ENCODE measurements around the gene PEF1. TPM values are rescaled to one million over a fixed set of nuclear protein-coding genes. Genes with fewer than 3 reads are reported as not detected.
A peak's percentile ranks its signal among the peaks of the same experiment; 100 is the strongest.

The PEF1 gene
- total and polyA plus RNA-seq, 2 of the 8 experiments (the other 6 are each of a cell fraction or from before 2014, with no cell fraction given) = 35.2 to 69.2 TPM

GRCh38 chr1:31646259-31646960 is 1.7 kb upstream of the PEF1 start:
- H2BK12ac ChIP-seq (ENCODE audit: low read depth, low read length) = no peak overlapping the region
- TF ChIP-seq POLR2A (IDR thresholded peaks at IDR 0.05; ENCODE audit: control extremely low read depth in 1 of 2, low read depth in 2 of 2, low read length in 2 of 2) = no peak
- peak; percentile 32; the same call in 1 of the 2 replicates for TF ChIP-seq KDM1A (IDR thresholded peaks at IDR 0.05; ENCODE audit: borderline replicate concordance, low read length)
- H3K9me3 ChIP-seq (ENCODE audit: insufficient read depth in 2 of 2, low read depth in 1 of 2, low read length in 1 of 2) = no peaks in the 10 kb centered on the region
- no peak overlapping the region for H3K14ac ChIP-seq (ENCODE audit: insufficient read length)
- no peak overlapping the region for H3K18ac ChIP-seq (ENCODE audit: extremely low read depth, low read length)
- H2BK5ac ChIP-seq (ENCODE audit: low read depth, low read length) = no peak overlapping the region
- no peak overlapping the region for H2BK20ac ChIP-seq (ENCODE audit: low read length)
- no peak overlapping the region for H2BK15ac ChIP-seq (ENCODE audit: low read length)
- no peaks in the 10 kb centered on the region for H3K36me3 ChIP-seq (ENCODE audit: control insufficient read depth in 2 of 4, insufficient read depth in 4 of 4, low read length in 3 of 4)
- no peaks in the 10 kb centered on the region for H3K27me3 ChIP-seq (replicated peaks in 1 of 4; ENCODE audit: control insufficient read depth in 3 of 4, extremely low read depth in 1 of 4, insufficient read depth in 3 of 4, low read length in 3 of 4)
- peaks cover 9% of the 10 kb centered on the region for H3K23me2 ChIP-seq (ENCODE audit: low read depth, low read length)
- ChIA-PET POLR2A (ENCODE audit: partially characterized antibody) (interaction anchor here (1.2 to 1.8 kb wide), 2 partner anchors 11 to 13 kb away, joined by 3 read pairs; no protein-coding TSS in a partner anchor), CTCF (ENCODE audit: partially characterized antibody) (interaction anchor here (0.8 to 1.0 kb wide), 2 partner anchors 37 to 69 kb away, joined by 3 read pairs; no protein-coding TSS in a partner anchor)
- H3K4me2 ChIP-seq (ENCODE audit: insufficient read depth in 1 of 2, low read depth in 2 of 2, low read length in 2 of 2) = peak overlapping the region in 1 of 2 experiments; percentile 92; a peak in 1 of 4 replicates
- no peak overlapping the region for H2AFZ ChIP-seq (ENCODE audit: low read length)
- H3K23ac ChIP-seq (ENCODE audit: insufficient read length) = no peak overlapping the region
- no peak overlapping the region for H4K5ac ChIP-seq (ENCODE audit: insufficient read length, low read depth, low read length)
- H3K27ac ChIP-seq (ENCODE audit: low read depth, low read length) = no peak overlapping the region
- no peak overlapping the region for H3K4ac ChIP-seq (replicated peaks; ENCODE audit: insufficient read length, low read depth, low read length)
- no peak overlapping the region for H4K8ac ChIP-seq (ENCODE audit: extremely low read depth, insufficient read depth, low read length)
- no peak overlapping the region for H3K9ac ChIP-seq (replicated peaks in 1 of 4; ENCODE audit: extremely low read depth in 1 of 4, low read depth in 3 of 4, low read length in 3 of 4)
- H2BK120ac ChIP-seq (replicated peaks; ENCODE audit: low read depth, low read length) = no peak overlapping the region
- no peak for FAIRE-seq
- H2AK5ac ChIP-seq (ENCODE audit: low read depth, low read length) = no peak overlapping the region
- H3K79me1 ChIP-seq (ENCODE audit: low read depth, low read length) = no peaks in the 10 kb centered on the region; the same call in 1 of the 2 replicates
- H4K20me1 ChIP-seq (replicated peaks in 1 of 2; ENCODE audit: control insufficient read depth in 1 of 2, insufficient read depth in 2 of 2, low read length in 2 of 2) = peaks cover 0 to 2% of the 10 kb centered on the region in 2 experiments
- no peak overlapping the region for H4K91ac ChIP-seq (replicated peaks; ENCODE audit: insufficient read length, low read length)
- no peak overlapping the region for H3K56ac ChIP-seq (replicated peaks; ENCODE audit: insufficient read length, low read depth, low read length)
- whole genome bisulfite sequencing, 2 experiments (ENCODE audit: extremely low coverage in 1 of 2, insufficient coverage in 1 of 2, insufficient read length in 1 of 2, insufficient replicate concordance in 2 of 2, low coverage in 1 of 2, low lambda C conversion rate in 2 of 2, missing lambda C conversion rate in 1 of 2) = 94% methylated on average over 4 of the region's 4 CpGs; no CpG with 5 or more reads in 1 of the 2 experiments
- peaks cover 3 to 17% (median 5%) of the 10 kb centered on the region in 4 experiments for H3K4me1 ChIP-seq (replicated peaks in 1 of 4; ENCODE audit: control insufficient read depth in 3 of 4, insufficient read depth in 4 of 4, low read length in 3 of 4)
- no peak overlapping the region for H3K4me3 ChIP-seq (ENCODE audit: extremely low read depth in 1 of 4, insufficient read depth in 2 of 4, low read depth in 3 of 4, low read length in 4 of 4)
- H3K79me2 ChIP-seq (ENCODE audit: control insufficient read depth in 1 of 2, insufficient read depth in 2 of 2, low read length in 2 of 2) = peaks cover 3 to 24% of the 10 kb centered on the region in 2 experiments; a peak in 2 of 4 replicates
- no peak for DNase-seq (ENCODE audit: low read depth in 1 of 2, low spot score in 2 of 2)
